HepG2 (cell line): ENCODE measurements around the gene YWHAE. TPM values are rescaled to one million over a fixed set of nuclear protein-coding genes. Genes with fewer than 3 reads are reported as not detected.

ENCODE experiments used
- BCL6 ChIP-seq: IDR thresholded peaks from 2 replicates; pipeline ENCODE4 v1.6.1; 2016; ENCODE audit warnings: missing genetic modification reagents, missing compliant biosample characterization
- FOXP4 ChIP-seq: sonication (generic); formaldehyde crosslinking; IDR thresholded peaks from 2 replicates; pipeline ENCODE4 v1.4.0; 2020; ENCODE audit warnings: missing genetic modification reagents
- HDAC2 ChIP-seq: sonication (generic); formaldehyde crosslinking; IDR thresholded peaks from 2 replicates; pipeline ENCODE4 v1.4.0; 2020; ENCODE audit warnings: missing genetic modification reagents
- MEF2D ChIP-seq: sonication (generic); formaldehyde crosslinking; IDR thresholded peaks from 2 replicates; pipeline ENCODE4 v1.5.1; 2020; ENCODE audit warnings: mild to moderate bottlenecking, missing genetic modification reagents
- PAXIP1 ChIP-seq: sonication (generic); formaldehyde crosslinking; conservative IDR thresholded peaks from 2 replicates; pipeline ENCODE4 v1.4.0; 2020; ENCODE audit warnings: mild to moderate bottlenecking, missing genetic modification reagents, moderate library complexity
- SOX6 ChIP-seq, 2 experiments: fragments of 450-650 bp in 1 of 2; sonication (generic) in 1 of 2; formaldehyde crosslinking in 1 of 2; IDR thresholded peaks; 2 replicates each; pipeline versions ENCODE4 v1.4.0 to v1.6.1; 2017 to 2020; ENCODE audit warnings: antibody characterized with exemption in 1 of 2, mild to moderate bottlenecking in 1 of 2, missing genetic modification reagents in 1 of 2
- SP5 ChIP-seq: IDR thresholded peaks from 2 replicates; pipeline ENCODE4 v1.6.1; 2016; ENCODE audit warnings: low read depth, borderline replicate concordance
- ZGPAT ChIP-seq: IDR thresholded peaks from 2 replicates; pipeline ENCODE4 v1.6.1; 2016; ENCODE audit warnings: mild to moderate bottlenecking
- ZNF557 ChIP-seq: sonication (generic); formaldehyde crosslinking; IDR thresholded peaks from 2 replicates; pipeline ENCODE4 v1.4.0; 2020; ENCODE audit warnings: missing genetic modification reagents
- polyA plus RNA-seq, 8 experiments: library from polyadenylated mRNA; depleted of rRNA in 3 of 8; stranded (reverse) in 7 of 8; unstranded in 1 of 8; fragments of >200 nt; fragmentation: Illumina TruSeq in 4 of 8; extraction: Trizol in 4 of 8; gene quantifications; 2 replicates each; pipeline versions ENCODE4 v1.2.1 to v1.2.3, GENCODE V29; 2011 to 2016; ENCODE audit warnings: low read depth in 4 of 8, missing spikeins in 1 of 8, mixed read lengths in 1 of 8; ENCODE audit not compliant: insufficient read depth in 1 of 8
- total RNA-seq, 5 experiments: library from RNA; depleted of rRNA; stranded (reverse); fragments of >200 nt; fragmentation: Illumina TruSeq; extraction: Trizol; gene quantifications; 2 replicates each; pipeline ENCODE4 v1.2.3, GENCODE V29; 2016; ENCODE audit warnings: low read depth in 1 of 5
- TF ChIP-seq, protein P1 (sequence below): sonication (generic); formaldehyde crosslinking; IDR thresholded peaks from 2 replicates; pipeline ENCODE4 v1.8.1; 2022; ENCODE audit warnings: low read depth, mild to moderate bottlenecking, missing genetic modification reagents
- TF ChIP-seq, protein P2 (sequence below): sonication (generic); formaldehyde crosslinking; IDR thresholded peaks from 2 replicates; pipeline ENCODE4 v1.4.0; 2020; ENCODE audit warnings: mild to moderate bottlenecking, low read depth, missing genetic modification reagents
- TF ChIP-seq, protein P3 (sequence below): sonication (generic); formaldehyde crosslinking; IDR thresholded peaks from 2 replicates; pipeline ENCODE4 v1.4.0; 2020; ENCODE audit warnings: low read depth, mild to moderate bottlenecking, missing genetic modification reagents
- TF ChIP-seq, protein P4 (sequence below): sonication (generic); formaldehyde crosslinking; IDR thresholded peaks from 2 replicates; pipeline ENCODE4 v1.4.0; 2020; ENCODE audit warnings: missing genetic modification reagents

The YWHAE gene
- total and polyA plus RNA-seq, 2 of the 13 experiments (the other 11 are each of a cell fraction or from before 2014, with no cell fraction given), result 256 to 335 TPM

- TF ChIP-seq, protein P1, sequence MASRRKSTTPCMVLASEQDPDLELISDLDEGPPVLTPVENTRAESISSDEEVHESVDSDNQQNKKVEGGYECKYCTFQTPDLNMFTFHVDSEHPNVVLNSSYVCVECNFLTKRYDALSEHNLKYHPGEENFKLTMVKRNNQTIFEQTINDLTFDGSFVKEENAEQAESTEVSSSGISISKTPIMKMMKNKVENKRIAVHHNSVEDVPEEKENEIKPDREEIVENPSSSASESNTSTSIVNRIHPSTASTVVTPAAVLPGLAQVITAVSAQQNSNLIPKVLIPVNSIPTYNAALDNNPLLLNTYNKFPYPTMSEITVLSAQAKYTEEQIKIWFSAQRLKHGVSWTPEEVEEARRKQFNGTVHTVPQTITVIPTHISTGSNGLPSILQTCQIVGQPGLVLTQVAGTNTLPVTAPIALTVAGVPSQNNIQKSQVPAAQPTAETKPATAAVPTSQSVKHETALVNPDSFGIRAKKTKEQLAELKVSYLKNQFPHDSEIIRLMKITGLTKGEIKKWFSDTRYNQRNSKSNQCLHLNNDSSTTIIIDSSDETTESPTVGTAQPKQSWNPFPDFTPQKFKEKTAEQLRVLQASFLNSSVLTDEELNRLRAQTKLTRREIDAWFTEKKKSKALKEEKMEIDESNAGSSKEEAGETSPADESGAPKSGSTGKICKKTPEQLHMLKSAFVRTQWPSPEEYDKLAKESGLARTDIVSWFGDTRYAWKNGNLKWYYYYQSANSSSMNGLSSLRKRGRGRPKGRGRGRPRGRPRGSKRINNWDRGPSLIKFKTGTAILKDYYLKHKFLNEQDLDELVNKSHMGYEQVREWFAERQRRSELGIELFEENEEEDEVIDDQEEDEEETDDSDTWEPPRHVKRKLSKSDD (CRISPR knock-in tag), result peak; percentile 22; the same call in 1 of the 2 replicates
- TF ChIP-seq HDAC2 (CRISPR knock-in tag), result peak; percentile 67
- 0 out of 2 replicates have a peak, but pooled peaks have one; percentile 30 for TF ChIP-seq PAXIP1 (CRISPR knock-in tag)
- no peak for TF ChIP-seq BCL6 (CRISPR knock-in tag)
- TF ChIP-seq MEF2D (CRISPR knock-in tag), result no peak
- TF ChIP-seq, protein P2, sequence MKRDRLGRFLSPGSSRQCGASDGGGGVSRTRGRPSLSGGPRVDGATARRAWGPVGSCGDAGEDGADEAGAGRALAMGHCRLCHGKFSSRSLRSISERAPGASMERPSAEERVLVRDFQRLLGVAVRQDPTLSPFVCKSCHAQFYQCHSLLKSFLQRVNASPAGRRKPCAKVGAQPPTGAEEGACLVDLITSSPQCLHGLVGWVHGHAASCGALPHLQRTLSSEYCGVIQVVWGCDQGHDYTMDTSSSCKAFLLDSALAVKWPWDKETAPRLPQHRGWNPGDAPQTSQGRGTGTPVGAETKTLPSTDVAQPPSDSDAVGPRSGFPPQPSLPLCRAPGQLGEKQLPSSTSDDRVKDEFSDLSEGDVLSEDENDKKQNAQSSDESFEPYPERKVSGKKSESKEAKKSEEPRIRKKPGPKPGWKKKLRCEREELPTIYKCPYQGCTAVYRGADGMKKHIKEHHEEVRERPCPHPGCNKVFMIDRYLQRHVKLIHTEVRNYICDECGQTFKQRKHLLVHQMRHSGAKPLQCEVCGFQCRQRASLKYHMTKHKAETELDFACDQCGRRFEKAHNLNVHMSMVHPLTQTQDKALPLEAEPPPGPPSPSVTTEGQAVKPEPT (CRISPR knock-in tag), result peak; percentile 79; the same call in 1 of the 2 replicates
- TF ChIP-seq, protein P3, sequence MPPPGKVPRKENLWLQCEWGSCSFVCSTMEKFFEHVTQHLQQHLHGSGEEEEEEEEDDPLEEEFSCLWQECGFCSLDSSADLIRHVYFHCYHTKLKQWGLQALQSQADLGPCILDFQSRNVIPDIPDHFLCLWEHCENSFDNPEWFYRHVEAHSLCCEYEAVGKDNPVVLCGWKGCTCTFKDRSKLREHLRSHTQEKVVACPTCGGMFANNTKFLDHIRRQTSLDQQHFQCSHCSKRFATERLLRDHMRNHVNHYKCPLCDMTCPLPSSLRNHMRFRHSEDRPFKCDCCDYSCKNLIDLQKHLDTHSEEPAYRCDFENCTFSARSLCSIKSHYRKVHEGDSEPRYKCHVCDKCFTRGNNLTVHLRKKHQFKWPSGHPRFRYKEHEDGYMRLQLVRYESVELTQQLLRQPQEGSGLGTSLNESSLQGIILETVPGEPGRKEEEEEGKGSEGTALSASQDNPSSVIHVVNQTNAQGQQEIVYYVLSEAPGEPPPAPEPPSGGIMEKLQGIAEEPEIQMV (CRISPR knock-in tag), result 0 out of 2 replicates have a peak, but pooled peaks have one; percentile 24
- TF ChIP-seq, protein P4, sequence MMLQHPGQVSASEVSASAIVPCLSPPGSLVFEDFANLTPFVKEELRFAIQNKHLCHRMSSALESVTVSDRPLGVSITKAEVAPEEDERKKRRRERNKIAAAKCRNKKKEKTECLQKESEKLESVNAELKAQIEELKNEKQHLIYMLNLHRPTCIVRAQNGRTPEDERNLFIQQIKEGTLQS (CRISPR knock-in tag), result 0 out of 2 replicates have a peak, but pooled peaks have one; percentile 25
- TF ChIP-seq FOXP4, result peak; percentile 46; the same call in 1 of the 2 replicates
- no peak for TF ChIP-seq ZNF557 (CRISPR knock-in tag)
- TF ChIP-seq SP5 (CRISPR knock-in tag), result 0 out of 2 replicates have a peak, but pooled peaks have one; percentile 10
- peak; percentile 43; the same call in 1 of the 2 replicates for TF ChIP-seq ZGPAT (CRISPR knock-in tag)
- TF ChIP-seq SOX6 (IDR thresholded peaks at IDR 0.05), result no peak
- peak; percentile 26; the same call in 1 of the 2 replicates for TF ChIP-seq SOX6 (CRISPR knock-in tag; IDR thresholded peaks at IDR 0.05)
These were observed 13.3 kb upstream of the YWHAE start (continued) for GRCh38 chr17:1413281-1413791.
